HG03139 (cell line): ENCODE measurements around the gene FZD4.
"Not testable (repeated sequence)": the region's sequence is repeated elsewhere in the genome, so short reads cannot be mapped to it uniquely, and the experiment has no call there.

Experiments
- ATAC-seq: cut with Tn5 transposase; IDR thresholded peaks from one replicate; pipeline ENCODE4 v1.9.1; 2021; ENCODE audit not compliant: unreplicated experiment

FZD4 gene

GRCh38 chr11:86977441-86978050 lies 22.4 kb upstream of the FZD4 start:
- ATAC-seq = no peak

- ATAC-seq = no peak
Measured at GRCh38 chr11:86972734-86973133, 17.5 kb upstream of the FZD4 start.

DNA sequence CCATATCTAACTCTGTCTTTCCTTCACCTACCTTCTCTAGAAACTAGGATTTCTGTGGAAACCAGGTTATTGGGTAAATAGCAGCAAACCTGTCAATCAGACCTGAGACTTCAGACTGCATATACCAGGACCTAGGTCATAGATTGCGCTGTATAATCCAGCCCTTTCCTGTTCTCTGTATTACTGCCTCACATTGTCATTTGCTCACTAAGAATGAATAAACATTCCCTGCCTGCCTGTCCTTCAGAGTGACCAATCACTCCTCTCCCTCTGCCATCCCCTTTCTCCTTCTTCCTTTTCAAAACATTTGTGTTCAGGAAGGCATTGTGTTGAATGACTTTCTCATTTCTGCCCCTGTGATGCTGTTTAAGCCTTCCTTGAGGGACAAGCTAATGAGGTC lies 14.1 kb upstream of the FZD4 start:
- no peak for ATAC-seq

DNA sequence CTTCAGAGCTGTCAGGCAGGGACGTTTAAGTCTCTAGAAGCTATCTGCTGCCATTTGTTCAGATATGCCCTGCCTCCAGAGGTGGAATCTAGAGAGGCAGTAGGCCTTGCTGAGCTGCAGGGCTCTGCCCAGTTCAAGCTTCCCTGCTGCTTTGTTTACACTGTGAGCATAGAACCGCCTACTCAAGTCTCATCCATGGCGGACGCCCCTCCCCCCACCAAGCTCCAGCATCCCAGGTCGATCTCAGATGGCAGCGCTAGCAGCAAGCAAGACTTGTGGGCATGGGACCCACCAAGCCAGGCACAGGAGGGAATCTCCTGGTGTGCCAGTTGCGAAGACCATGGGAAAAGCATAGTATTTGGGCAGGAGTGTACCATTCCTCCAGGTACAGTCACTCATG lies 12.4 kb upstream of the FZD4 start:
- ATAC-seq = not testable (repeated sequence)

DNA sequence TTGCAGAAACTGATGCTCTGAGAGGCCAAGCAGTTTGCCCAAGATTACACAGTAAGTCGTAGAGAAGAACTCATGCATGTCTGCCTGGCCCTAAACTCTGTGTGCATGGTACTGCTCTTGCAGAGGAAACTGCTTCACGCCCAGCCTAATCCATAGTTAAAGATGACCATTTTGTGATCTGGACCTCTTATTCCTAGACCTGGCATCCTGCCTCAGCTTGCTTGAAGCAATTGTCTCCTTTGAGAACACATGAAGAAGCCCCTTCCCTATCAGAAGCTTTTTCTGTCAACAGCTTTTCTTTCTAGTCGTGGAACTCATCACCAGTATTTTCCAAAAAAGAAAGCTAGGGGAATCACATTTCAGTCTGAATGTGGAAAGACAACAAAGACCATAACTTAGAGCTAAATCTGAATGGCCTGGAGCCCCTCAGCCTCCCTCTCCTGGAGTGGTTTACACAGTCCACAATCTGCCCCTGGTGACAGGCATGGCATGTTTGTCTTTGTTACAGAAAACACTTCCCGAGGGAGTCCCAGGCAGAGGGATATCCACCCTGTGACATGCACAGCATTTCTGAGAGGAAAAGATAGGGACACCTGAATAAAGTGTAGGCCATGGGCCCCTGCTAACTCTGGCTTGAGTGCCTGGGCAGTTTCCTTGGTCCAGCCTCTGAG lies 2.9 kb upstream of the FZD4 start:
- no peak for ATAC-seq

DNA sequence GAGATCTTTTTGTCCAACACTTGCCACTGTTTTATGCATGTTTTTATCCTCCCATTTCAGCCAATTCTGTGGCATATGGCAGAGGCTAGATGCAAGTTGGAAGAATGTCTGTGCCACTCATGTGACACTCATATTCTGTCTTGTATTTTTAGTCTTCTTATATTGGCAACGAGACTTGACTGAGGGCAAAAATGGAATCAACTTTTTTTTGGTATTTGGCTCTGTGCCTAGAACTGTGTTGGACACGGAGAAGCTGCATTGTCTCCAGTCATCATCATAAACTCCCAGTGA lies 1.7 kb upstream of the FZD4 start:
- ATAC-seq = no peak

DNA sequence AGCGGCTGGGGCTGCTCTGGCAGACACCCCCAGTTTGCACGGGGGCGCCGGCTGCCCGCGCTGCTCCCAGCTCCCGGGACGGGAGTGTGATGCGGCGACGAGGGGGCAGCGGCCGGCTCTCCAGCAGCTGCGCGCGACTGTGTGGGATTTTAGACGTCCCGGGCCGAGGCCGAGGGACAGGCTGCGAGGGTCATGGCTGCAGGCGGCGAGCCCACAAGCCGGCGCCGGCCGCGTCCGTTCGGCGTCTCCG lies 159 bp downstream of the FZD4 start:
- ATAC-seq = no peak

GRCh38 chr11:86954269-86955110 lies 705 bp downstream of the FZD4 start:
- no peak for ATAC-seq

- no peak for ATAC-seq
Measured at GRCh38 chr11:86952221-86952875, 2.8 kb downstream of the FZD4 start.

DNA sequence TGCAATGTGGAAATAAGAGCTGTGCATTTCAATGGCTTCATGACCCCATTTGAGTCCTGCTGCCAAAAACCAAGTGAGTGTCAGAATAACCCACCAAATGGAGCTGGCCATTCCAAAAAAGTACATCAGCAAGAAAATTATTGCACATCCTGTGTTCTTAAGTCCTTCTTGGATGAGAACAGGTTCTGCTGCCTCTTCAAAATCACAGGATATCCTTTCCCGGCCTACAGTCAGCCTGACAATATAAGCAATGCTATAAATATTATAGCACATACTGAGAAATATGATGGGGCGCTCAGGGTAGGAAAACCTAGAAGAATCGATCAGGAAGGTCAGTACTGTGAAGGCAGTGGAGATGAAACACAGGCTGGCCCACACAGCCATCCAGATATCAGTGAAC lies 3.5 kb downstream of the FZD4 start:
- no peak for ATAC-seq

GRCh38 chr11:86950661-86950995 lies 4.6 kb downstream of the FZD4 start:
- ATAC-seq = no peak

DNA sequence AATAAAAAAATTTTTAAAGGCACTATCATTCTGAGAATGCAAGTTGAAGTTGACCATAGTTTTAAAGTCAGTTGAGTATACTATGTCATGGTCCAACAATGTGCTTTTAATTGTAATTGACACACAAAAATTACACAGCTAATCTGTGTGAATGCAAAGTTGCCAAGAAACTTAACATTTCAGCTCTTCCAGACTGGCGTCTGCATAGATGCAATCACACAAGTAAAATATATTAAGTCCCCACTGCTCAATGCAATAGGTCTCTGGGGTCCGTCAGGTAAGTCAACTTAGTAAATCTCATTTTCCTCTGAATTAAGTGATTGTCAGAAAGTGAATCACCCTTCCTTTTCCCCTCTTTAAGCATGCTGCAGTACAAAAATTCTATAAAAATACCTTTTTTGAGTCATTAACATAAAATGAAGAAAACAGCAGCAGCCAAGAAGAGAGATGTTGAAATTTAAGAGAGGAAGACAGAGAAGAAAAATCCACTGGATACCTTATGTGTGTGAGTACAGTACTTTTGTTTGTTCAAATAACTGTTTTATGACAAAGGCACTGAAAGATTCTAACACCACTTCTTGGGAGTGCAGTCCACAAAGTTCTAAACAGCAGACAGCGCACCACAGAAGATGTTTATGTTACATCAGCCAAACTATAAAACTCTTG lies 5.1 kb downstream of the FZD4 start:
- no peak for ATAC-seq

DNA sequence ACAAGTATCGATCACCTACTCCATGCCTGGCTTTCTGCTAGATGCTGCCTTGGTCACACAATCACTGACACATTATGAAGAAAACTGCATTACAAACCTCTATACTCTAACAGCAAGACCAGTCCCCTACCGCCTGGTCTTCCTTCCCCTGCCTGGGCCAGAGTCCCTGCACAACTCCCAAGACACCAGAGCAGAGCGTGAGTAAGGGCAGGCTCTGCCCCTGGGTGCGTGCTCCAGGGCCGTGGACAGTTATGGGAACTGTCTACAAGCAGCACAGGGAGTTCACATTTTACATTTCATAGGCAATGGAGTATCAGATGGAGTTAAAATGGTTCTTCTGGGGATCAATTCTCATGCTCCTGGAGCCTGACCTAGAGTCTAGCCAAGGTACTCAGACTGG lies 6.5 kb downstream of the FZD4 start:
- ATAC-seq = no peak

DNA sequence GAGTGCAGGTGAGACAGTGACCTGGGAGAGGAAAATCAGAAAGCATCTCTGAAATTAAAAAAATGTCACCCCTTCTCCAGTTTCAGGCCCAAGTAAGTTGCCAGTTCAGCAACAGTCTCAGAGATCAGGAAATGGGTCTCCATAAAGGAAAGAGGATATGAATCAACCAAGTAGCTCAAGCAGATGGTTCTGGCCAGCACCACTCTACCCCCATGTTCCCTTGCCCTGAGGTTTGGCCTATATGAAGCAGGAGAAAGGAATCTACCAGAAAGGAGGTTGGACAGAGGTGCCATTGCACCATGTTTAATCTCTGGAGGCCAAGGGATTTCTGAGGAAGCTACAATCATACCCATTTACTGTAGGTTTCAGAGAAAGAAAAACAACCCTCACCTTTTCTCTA lies 7.7 kb downstream of the FZD4 start:
- ATAC-seq = no peak

DNA sequence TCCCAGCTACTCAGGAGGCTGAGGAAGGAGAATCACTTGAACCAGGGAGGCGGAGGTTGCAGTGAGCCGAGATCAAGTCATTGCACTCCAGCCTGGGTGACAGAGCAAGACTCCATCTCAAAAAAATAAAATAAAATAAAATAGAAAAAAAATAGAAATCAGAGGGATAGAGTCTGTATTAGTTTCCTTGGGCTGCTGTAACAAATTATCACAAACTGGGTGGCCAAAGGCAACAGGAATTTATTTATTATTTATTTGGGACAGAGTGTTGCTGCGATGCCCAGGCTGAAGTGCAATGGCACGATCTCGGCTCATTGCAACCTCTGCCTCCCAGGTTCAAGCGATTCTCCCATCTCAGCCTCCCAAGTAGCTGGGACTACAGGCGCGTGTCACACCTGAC lies 11.7 kb downstream of the FZD4 start:
- not testable (repeated sequence) for ATAC-seq

- ATAC-seq = no peak
Measured at GRCh38 chr11:86941871-86942599, 13.2 kb downstream of the FZD4 start.

GRCh38 chr11:86941077-86941870 lies 13.9 kb downstream of the FZD4 start:
- no peak for ATAC-seq

DNA sequence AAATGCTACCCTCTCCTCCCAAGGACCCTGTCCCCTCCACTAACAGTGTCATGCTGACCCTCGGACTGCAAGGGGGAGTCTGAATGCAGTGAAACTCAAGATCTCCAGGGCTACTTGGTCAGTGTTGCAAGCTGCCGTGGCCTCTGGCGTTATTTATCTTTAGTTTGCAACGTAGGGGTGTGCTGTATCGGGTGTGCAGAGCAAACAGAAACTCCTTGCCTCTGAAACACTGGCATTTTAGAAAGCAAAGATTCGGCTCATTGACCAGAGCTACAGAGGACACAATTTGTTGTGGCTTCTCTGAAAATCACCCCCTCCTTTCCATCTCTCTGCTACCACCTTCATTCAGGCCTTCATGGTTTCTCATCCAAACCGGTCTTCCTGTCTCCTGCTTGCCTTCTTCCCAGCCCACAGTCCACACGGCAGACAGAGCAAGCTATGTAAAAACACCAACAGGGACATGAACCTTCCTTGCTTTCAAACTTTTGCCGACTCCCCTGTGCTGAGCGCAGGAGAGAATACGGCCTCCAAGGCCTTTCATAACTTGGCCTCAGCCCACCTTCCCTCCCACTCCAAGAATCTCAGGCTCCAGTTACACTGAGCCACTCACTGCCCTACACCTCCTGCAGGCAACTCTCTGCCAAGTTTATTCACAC lies 14.9 kb downstream of the FZD4 start:
- no peak for ATAC-seq

DNA sequence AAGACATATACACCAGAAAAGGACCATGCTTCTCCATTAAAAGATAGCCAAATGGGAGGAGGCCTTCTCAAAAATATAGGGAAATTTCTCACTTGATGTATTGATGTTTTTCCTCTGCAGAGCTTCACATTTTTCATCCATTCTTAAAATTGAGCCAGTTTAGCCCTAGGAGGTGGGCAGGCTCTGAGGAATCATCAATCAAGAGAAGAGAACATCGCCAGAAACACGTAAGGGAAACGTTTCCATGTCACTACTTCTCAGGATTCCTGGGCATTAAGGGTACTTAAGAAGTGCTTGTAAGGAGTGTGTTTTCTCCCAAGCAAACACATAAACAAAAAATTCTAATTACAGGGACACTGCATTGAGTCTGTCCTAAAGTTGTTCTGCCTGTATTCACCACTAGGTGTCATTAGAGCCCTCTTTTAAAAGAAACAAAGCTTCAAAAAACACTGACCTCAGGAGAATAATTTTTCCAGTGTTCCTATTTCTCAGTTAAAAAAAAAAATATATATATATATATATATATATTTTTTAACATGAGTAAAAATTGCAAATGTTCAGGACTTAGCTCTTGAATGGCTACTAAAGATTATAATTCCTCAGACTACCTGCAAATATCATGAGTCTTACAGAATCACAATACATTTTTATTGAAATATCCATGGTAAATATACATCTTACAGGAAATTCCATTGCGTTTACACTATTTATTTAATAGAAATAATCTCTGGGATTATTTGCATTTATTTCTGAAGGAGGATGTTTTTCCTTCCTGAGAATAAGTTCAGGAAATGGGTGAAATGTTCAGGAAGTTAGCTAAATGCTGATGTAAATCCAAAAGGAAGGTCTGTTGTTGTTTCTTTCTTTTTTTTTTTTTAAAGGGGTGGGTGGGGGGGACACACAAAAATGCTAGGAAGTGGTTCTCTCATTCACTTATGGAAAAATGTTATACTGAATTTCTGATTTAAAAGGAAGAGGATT lies 16.0 kb downstream of the FZD4 start:
- ATAC-seq = no peak
